Measurements from ENCODE around the gene DNMT3B.

GRCh38 chr20:32787168-32787567, 25.0 kb downstream of the DNMT3B start:
- TF ChIP-seq, protein P1, sequence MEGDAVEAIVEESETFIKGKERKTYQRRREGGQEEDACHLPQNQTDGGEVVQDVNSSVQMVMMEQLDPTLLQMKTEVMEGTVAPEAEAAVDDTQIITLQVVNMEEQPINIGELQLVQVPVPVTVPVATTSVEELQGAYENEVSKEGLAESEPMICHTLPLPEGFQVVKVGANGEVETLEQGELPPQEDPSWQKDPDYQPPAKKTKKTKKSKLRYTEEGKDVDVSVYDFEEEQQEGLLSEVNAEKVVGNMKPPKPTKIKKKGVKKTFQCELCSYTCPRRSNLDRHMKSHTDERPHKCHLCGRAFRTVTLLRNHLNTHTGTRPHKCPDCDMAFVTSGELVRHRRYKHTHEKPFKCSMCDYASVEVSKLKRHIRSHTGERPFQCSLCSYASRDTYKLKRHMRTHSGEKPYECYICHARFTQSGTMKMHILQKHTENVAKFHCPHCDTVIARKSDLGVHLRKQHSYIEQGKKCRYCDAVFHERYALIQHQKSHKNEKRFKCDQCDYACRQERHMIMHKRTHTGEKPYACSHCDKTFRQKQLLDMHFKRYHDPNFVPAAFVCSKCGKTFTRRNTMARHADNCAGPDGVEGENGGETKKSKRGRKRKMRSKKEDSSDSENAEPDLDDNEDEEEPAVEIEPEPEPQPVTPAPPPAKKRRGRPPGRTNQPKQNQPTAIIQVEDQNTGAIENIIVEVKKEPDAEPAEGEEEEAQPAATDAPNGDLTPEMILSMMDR (IDR thresholded peaks at IDR 0.05; ENCODE audit: low read depth, low read length, poor library complexity, severe bottlenecking), result no peak
- TF ChIP-seq EZH2phosphoT487 (IDR thresholded peaks at IDR 0.05; ENCODE audit: borderline replicate concordance, low read length), result no peak
